IPS DF 6.9 (cell line): ENCODE data around the gene MRPL23.

Experiments
- DNase-seq: peaks from one replicate; pipeline ENCODE4 v3.0.0-alpha.2; 2013; ENCODE audit warnings: low read depth, low spot score
- H3K27ac ChIP-seq: one replicate; pipeline ENCODE4 v1.5.1; 2013; ENCODE audit warnings: low read length, control low read depth
- H3K27me3 ChIP-seq: 2 replicates; pipeline ENCODE4 v1.6.1; 2013; ENCODE audit warnings: mild to moderate bottlenecking, low read length; ENCODE audit not compliant: control insufficient read depth, insufficient read depth
- H3K36me3 ChIP-seq: 2 replicates; pipeline ENCODE4 v1.6.1; 2013; ENCODE audit warnings: low read length; ENCODE audit not compliant: control insufficient read depth, insufficient read depth
- H3K4me1 ChIP-seq: 2 replicates; pipeline ENCODE4 v1.6.1; 2013; ENCODE audit warnings: low read length; ENCODE audit not compliant: control insufficient read depth, insufficient read depth
- H3K4me3 ChIP-seq: 2 replicates; pipeline ENCODE4 v1.5.1; 2013; ENCODE audit warnings: mild to moderate bottlenecking, low read length
- H3K9me3 ChIP-seq: 2 replicates; pipeline ENCODE4 v1.6.1; 2013; ENCODE audit warnings: low read length, inconsistent platforms; ENCODE audit not compliant: control insufficient read depth, insufficient read depth
- WGBS: extraction: QIAGEN DNeasy Blood & Tissue Kit; methylation state at CpG from one replicate; pipeline ENCODE4 v1.1.7; 2013; ENCODE audit warnings: mixed read lengths, missing lambda C conversion rate; ENCODE audit not compliant: insufficient read length, insufficient coverage; 5-methylcytosine and 5-hydroxymethylcytosine counted together

MRPL23 gene

DNA sequence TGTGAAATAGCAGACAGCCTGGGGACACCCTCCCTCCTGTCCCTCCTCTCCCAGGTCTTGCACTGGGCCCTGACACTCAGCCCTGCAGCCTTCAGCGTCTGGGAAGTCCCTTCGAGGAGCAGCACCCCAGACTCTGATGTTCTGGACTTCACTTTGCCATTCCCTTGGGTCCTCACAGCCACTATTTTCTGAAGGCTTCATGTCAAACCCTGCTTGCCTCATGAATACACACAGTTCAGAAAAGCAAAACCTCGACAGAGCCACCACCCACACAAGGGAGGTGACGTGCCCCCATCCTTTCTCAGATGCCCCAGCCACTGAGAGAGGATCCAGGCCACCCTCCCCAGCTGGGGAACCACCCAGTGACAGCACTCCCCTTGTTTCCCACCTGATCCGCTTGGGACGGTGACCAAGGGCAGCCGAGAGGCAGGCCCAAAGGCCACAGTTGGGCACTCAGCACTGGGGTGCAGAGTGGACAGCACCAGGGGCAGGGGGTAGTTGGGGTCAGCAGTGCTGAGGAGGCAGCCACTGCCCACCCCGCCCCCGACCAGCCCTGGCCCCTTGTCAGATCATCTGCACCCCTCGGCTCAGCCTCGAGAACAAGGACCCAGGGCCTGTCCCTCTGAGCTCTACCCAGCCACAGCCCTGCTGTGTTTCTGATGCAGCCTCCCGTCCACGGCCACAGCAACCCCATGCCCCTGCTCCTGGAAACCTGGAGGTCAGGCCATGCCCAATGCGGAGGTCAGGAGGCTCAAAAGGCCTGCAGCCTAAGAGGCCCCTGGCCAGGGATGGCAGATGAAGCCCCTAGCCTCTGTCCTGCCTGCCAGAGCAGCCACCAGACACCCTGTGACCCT, 30.8 kb upstream of the MRPL23 start:
- WGBS: no CpG with 5 or more reads among the region's 14 CpGs
- no peak for DNase-seq
- Histone ChIP-seq H3K4me3 (no peak overlapping the region), H3K4me1 (peaks cover 3% of the 10 kb centered on the region), H3K9me3 (no peaks in the 10 kb centered on the region), H3K27ac (no peak overlapping the region), H3K36me3 (no peaks in the 10 kb centered on the region), H3K27me3 (no peaks in the 10 kb centered on the region)

DNA sequence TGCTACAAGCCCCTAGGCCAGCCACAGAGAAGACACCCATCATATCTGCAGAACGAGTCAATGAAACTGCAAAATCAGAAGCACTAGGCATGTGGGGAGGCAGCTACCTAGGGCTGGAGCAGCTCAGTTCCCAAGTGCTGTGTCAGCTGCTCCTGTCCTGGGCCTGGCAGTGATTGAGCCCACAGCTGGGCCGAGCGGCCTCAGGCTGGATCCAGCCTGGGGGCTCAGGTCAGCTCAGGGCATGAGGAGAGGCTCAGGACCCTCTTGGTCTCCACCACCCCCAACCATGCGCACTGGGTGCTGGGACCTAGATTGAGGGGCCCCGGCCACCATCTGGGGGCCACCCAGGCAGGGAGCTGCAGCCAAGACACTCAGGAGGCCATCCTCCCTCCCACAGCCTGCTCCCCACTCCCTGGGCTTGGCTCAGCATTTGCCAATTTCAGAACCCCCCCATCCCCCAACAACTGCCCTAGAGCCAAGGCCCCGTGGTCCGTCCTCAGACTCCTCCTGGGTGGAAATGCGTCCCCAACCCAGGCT, 30.1 kb upstream of the MRPL23 start:
- no CpG with 5 or more reads among the region's 8 CpGs for WGBS
- Histone ChIP-seq H3K9me3 (no peaks in the 10 kb centered on the region), H3K4me1 (peaks cover 3% of the 10 kb centered on the region), H3K36me3 (no peaks in the 10 kb centered on the region), H3K27ac (no peak overlapping the region), H3K27me3 (no peaks in the 10 kb centered on the region), H3K4me3 (no peak overlapping the region)
- DNase-seq: no peak

DNA sequence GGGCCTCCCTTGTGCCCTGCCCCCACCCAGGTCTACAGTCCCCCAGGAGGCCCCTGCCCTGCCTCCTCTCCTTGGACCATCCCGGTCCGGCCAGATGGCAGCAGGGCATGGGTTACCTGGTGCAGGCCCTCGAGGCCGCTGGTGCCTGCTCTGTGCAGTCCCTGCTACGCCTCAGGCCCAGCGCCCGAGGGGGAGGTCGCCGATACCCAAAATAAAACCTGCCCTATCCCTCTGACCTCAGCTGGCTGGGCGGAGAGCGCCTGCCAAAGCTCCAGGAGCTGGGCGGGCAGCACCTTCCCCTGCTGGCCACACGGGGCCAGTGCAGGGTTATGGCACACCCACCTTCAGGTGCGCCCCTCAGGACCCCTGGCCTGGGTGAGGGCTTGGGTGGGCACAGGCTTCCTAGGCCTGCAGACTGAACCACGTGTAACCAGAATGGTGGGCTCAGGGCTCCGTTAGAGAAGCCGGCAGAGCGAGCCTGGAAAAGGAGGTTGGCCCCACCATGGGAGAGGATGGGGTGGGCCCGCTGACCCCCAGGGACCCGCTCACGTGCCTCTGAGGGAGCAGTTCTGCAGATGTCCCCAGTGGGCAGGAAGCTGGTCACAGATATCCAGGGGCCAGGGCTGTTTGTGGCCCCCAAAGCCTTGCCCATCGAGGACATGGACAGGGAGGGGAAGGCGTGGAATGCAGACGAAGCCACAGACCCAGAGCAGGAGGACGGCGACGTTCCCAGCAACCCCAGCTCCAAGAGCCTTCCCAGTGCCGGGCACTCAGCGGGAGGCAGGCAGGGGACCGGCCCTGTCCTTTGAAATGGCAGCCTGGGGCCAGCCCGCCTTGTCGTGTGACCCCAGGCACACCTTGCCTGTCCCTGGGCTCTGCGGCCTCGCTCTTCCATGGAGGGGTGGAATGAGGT, 29.4 kb upstream of the MRPL23 start:
- no CpG with 5 or more reads among the region's 34 CpGs for WGBS
- Histone ChIP-seq H3K9me3 (no peaks in the 10 kb centered on the region), H3K27ac (no peak overlapping the region), H3K36me3 (no peaks in the 10 kb centered on the region), H3K27me3 (no peaks in the 10 kb centered on the region), H3K4me3 (no peak overlapping the region), H3K4me1 (peaks cover 3% of the 10 kb centered on the region)
- no peak for DNase-seq

DNA sequence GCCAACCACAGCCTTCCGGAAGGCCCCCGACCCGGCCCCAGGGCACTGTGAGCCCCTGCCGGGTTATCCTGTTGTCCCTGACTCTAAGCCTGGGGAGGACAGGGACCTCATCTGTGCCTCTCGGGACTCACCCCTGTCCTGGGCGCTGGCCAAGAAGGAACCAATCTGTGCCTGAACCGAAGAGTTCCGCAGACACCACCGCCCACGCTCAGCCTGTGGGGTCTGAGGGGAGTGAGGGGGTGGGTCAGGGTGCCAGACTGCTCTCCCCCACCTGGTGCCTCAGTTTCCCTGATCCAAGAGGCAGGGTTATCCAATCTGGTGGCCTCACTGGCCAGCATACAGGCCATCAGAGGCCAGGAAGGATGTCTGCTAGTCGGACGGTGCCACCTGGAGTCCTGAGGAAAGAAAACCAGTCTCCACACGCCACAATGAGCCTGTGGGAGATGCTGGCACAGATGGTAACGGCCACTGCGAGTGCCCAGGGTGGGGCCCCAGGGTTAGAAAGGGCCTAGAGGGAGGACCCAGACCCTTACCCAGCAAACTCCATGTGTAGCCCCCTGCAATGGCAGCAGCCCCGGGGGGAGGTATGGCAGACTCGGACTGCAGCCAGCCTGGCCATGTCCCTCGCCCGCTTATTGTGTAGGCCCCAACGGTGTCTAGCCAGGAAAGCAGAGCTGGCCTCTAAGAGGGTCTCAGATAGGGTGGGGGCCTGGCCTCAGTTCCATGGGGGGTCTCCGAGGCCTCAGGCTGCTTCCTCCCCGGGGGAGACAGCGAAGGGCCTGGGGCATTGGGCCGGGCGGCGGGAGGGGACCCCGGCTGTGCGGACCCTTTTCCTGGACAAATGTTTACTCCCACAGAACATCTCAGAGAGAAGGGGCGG, 28.5 kb upstream of the MRPL23 start:
- Histone ChIP-seq H3K9me3 (no peaks in the 10 kb centered on the region), H3K36me3 (no peaks in the 10 kb centered on the region), H3K27me3 (no peaks in the 10 kb centered on the region), H3K4me3 (no peak overlapping the region), H3K4me1 (peaks cover 3% of the 10 kb centered on the region), H3K27ac (no peak overlapping the region)
- no CpG with 5 or more reads among the region's 29 CpGs for WGBS
- no peak for DNase-seq

DNA sequence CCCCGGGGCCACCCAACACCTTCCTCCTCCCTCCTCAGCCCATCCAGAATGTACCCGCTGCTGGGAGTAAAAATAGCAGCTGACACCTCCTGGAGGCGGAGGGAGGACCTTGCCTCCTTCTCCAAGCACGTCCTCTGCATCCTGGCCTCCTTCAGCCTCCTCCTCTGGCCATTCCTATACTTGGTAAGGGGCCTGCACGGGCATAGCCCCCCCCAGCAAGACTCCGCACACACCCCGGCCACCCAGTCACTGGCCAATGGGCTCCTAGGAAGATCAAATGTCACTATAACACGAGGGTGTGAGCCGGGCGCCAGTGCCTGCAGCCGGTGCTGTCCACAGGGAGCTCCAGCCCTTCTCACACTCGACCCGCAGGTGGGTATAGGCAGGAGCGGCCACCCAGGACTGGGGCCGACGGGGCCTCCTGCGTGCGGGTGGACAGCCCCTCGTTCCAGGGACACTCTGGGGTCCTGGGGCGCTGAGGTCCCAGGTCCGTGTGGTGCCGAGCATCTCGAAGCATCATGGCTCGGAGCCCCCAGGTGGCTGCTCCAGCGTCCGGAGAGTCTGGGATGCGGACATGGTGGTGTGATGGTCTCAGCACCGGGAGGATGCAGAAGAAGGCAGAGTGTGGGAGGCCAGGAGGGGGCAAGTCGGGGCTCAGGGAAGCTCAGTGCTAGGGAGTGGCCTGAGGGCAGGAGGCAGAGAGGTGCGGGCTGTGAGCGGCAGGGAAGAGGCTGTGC, 27.6 kb upstream of the MRPL23 start, which contains the start of gene TNNT3:
TSS of gene TNNT3 (plus strand) at position 313 of the 737 bp plus-strand sequence. CDS start 3,172 bp downstream, outside the sequence.
- Histone ChIP-seq H3K4me3 (no peak within 1 kb of the TSS), H3K4me1 (peaks cover 3% of the 10 kb centered on the region), H3K27me3 (no peaks in the 10 kb centered on the region), H3K36me3 (no peaks in the 10 kb centered on the region), H3K9me3 (no peaks in the 10 kb centered on the region), H3K27ac (no peak within 1 kb of the TSS)
- WGBS: no CpG with 5 or more reads among the region's 31 CpGs
- DNase-seq: no peak

DNA sequence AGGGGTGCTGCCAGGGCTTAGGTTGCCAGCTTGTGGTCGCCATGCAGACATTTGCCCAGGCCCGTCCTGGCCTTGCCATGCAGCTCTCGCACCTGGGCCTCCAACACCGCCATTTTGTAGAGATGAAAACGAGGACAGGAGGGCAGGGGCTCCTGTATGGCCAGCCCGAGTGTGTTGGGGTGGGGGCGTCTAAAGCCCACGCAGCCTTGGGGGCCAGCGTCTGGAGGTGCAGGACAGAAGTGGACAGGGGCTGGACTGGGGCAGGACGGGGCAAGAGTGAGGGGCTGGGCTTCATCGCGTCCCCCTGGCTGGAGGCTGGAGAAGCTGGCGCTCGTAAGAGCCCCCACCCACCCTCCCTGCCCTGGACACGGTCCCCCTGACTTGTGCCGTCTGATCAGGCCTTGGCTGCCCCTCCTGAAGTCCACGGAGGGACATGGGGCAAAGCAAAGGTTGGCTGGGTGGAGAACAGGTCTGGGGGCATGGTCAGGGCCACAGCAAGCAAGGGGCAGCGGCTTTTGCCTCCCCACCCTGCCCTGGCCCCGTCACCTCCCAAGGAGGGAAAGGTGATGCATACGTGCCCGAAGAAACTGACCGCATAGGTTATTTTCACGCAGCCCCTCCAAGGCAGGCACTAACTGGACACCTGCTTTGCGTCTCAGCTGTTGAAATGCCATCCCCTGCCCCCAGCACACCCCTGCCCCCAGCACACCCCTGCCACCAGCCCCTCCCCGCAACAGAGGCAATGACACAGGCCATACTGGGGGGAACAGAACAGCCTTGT, 26.8 kb upstream of the MRPL23 start:
- Histone ChIP-seq H3K9me3 (no peaks in the 10 kb centered on the region), H3K27me3 (no peaks in the 10 kb centered on the region), H3K4me1 (peaks cover 3% of the 10 kb centered on the region), H3K36me3 (no peaks in the 10 kb centered on the region), H3K27ac (no peak overlapping the region), H3K4me3 (no peak overlapping the region)
- WGBS: no CpG with 5 or more reads among the region's 25 CpGs
- DNase-seq: no peak

DNA sequence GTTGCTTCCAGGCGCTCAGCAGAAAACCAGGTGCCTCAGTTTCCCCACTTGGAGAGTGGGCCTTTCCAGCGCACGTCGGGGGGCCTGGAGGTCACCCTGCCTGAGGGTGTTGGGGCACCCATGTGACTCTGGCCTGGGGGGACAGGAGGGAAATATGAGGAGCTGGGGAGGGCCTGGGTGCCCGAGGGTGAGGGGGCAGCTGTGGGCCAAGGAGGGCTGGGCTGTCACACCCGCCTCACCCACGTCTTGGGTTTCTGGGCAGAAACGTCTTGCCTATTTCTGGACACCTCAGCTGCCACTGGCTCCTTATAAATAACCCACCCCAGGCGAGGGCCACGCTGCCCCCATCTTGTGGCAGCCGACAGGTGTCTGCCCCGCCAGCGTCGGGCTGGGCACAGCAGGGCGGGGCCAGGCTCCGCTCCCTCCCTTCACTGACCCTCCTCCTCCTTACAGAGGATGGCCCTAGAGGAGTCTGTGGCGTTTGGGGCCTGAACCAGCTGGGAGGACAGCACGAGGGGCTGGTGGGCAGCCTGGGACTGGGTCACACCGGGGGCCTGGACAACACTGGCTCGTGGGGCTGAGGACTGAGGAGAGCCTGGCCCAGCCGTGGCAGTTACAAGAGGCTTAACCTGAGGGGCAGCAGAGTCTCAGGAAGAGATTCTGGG, 26.1 kb upstream of the MRPL23 start:
- WGBS: no CpG with 5 or more reads among the region's 21 CpGs
- DNase-seq: no peak

DNA sequence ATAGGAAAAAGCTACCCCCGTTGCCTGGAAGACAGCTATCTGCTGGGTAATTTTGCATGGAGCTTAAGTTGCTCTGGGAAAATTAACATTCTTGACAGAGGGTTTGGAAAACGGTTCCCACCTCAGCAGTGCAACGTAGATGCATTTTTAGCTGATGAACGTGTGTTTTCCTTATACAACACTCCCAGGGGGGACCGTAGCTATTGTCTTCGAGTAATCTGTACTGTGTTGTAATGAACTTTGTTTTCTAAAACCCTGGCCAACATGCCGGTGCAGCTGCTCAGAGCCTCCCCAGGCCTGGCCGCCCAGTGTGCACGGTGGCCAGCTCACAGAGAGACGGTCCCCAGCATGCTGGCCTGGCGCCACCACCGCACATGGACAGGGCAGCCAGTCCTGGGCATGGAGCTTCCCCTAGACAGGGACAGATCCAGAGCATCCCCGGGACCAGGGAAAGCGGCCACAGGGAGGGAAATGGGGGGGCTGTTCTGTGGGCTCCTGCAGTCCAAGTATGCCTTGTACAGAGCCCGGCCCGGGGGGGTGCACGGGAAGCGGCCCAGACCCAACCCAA, 25.5 kb upstream of the MRPL23 start:
- Histone ChIP-seq H3K27me3 (no peaks in the 10 kb centered on the region), H3K4me3 (no peak overlapping the region), H3K4me1 (peaks cover 3% of the 10 kb centered on the region), H3K27ac (no peak overlapping the region), H3K9me3 (no peaks in the 10 kb centered on the region), H3K36me3 (no peaks in the 10 kb centered on the region)
- no CpG with 5 or more reads among the region's 18 CpGs for WGBS
- DNase-seq: no peak

More for the DNA sequence above, 26.1 kb upstream of the MRPL23 start:
- Histone ChIP-seq H3K36me3 (no peaks in the 10 kb centered on the region), H3K27ac (no peak overlapping the region), H3K4me1 (peaks cover 3% of the 10 kb centered on the region), H3K4me3 (no peak overlapping the region), H3K27me3 (no peaks in the 10 kb centered on the region), H3K9me3 (no peaks in the 10 kb centered on the region)
